ENCODE results near the gene DDX28.
"Not testable (repeated sequence)": the region's sequence is repeated elsewhere in the genome, so short reads cannot be mapped to it uniquely, and the experiment has no call there.

The DDX28 gene

DNA sequence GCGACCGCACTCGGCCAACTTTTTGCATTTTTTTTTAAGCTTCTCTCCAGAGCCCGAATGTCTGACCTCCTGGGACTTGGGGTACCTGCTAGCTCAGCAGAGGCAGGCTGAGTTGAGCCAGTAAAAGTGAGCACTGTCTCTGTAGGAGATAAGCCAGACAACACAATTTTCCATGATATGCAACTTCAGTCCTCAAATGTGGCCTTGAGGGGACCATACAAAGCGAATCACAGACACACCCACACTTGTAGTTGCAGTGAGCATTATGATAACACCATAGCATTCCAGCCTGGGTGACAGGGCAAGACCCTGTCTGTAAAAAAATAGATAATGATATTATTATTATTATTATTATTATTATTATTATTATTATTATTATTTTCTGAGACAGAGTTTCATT, 26.4 kb downstream of the DDX28 start:
- DNase-seq (ENCODE audit: insufficient read length, low spot score): no peak
- TF ChIP-seq PAX5 (IDR thresholded peaks at IDR 0.05; ENCODE audit: insufficient read depth, low read length, severe bottlenecking) (no peak), POLR2A (IDR thresholded peaks at IDR 0.05; ENCODE audit: low read depth, low read length) (no peak), TAF1 (IDR thresholded peaks at IDR 0.05; ENCODE audit: low read depth, low read length) (no peak), POU2F2 (IDR thresholded peaks at IDR 0.05; ENCODE audit: low read depth, low read length) (no peak), POLR2AphosphoS5 (IDR thresholded peaks at IDR 0.05; ENCODE audit: low read depth, low read length) (no peak), SPI1 (IDR thresholded peaks at IDR 0.05; ENCODE audit: low read depth, low read length) (no peak)
- FAIRE-seq: no peak

DNA sequence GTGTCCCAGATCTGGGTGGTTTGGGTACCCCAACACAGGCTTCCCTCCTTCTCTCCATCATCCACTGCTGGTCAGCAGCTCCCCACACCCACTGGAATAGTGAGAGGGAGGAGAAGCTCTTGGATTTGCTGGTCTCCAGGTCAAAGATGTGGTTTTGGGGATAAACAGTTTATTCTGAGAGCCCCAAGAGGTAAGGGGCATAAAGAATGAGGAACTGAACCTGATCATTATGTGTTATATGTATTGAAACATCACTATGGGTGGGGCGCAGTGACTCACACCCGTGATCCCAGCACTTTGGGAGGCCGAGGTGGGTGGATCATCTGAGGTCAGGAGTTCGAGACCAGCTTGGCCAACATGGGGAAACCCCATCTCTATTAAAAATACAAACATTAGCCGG, 27.6 kb downstream of the DDX28 start:
- FAIRE-seq (no peak), DNase-seq (ENCODE audit: insufficient read length, low spot score) (no peak)
- peak; percentile 95 for TF ChIP-seq SPI1 (IDR thresholded peaks at IDR 0.05; ENCODE audit: low read depth, low read length)
- TF ChIP-seq POLR2A (IDR thresholded peaks at IDR 0.05; ENCODE audit: low read depth, low read length): no peak

DNA sequence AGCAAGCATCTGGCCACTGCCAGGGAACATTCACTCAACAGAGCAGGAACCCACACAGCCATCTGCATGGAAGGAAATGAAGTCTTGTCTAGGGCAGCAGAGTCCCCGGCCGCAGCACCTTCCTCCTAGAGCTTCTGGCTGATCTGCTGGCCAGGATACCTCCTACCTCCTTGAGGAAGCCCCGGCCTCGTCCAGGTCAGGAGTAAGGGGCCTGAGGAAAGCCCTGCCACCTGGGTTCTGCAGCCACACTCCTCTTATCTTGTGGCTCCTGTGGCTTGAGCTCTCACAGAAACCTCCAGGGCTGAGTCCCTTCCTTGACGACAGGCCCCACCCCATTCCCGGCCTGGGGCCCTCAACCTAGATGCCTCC, 29.0 kb downstream of the DDX28 start:
- FAIRE-seq: peak; percentile 67
- not testable (repeated sequence) for DNase-seq (ENCODE audit: insufficient read length, low spot score)

DNA sequence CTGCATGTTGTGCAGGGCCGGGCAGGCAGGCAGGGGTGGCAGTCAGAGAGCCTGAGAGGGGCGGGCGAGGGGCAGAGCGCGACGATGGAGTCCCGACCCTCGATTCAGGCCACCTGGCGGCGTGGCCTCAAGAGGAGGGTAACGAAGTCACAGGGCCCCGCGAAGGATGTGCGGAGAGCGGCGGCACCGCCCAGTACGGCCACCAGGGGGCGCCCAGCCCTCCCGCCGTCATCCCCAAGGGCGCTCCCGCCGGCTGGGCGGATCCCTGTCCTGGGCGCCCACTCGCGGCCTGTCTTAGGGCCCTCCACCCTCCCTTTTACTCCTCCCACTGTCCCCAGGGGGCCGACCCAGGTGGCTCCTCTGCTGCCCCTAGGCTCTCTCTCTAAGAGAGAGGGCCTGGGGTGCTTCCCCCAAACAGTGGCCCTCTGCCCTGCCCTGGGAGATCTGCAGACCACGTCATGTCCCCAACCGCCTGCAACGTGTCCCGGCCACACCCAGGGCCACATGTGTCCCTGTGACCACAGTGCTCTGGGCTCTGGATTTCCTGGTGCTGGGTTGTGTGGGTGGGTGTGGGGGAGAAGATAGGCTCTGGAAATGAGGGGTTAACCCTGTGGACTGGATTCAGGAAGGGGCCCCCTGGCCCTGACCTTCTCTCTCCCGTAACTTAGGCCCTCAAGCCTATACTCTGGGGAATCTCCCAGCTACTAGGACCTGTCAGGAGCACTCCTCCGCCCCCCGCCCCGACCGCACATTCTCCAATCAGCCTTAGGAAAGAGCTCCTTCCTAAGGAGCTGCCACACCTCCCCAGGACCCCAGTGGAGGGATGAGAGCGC, 29.6 kb downstream of the DDX28 start:
- peak; percentile 86 for FAIRE-seq
- DNase-seq (ENCODE audit: insufficient read length, low spot score): peak; percentile 85
- TF ChIP-seq PAX5 (IDR thresholded peaks at IDR 0.05; ENCODE audit: insufficient read depth, low read length, severe bottlenecking) (no peak), SPI1 (IDR thresholded peaks at IDR 0.05; ENCODE audit: low read depth, low read length) (no peak), POU2F2 (IDR thresholded peaks at IDR 0.05; ENCODE audit: low read depth, low read length) (no peak), POLR2AphosphoS5 (IDR thresholded peaks at IDR 0.05; ENCODE audit: low read depth, low read length) (no peak), TAF1 (IDR thresholded peaks at IDR 0.05; ENCODE audit: low read depth, low read length) (no peak), POLR2A (IDR thresholded peaks at IDR 0.05; ENCODE audit: low read depth, low read length) (no peak)

DNA sequence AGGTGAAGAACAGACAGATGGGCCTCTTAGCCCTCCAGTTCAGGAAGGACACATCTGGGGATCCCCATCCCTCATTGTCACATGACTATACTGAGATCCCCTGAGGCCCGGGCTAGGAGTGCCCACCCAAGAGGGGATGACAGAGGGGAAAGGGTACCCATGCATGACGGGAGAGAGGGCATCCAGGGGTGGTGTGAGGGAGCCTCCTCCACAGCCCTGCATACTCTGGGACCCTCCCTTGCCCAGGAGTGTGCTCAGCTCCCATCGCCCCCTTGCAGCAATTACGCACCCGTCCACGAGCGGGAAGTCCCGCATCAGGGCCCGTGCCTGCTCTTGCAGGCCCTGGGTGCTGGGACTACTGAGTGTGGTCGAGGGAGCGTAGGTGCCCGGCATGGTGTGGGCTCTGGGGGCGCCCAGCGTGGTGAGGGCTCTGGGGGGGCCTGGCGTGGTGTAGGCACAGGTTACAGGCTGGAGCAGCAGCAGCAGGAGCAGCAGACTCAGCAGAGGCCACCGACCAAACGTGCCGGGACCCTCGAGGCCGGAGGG, 30.3 kb downstream of the DDX28 start:
- DNase-seq (ENCODE audit: insufficient read length, low spot score): no peak
- TF ChIP-seq SPI1 (IDR thresholded peaks at IDR 0.05; ENCODE audit: low read depth, low read length): no peak
- no peak for TF ChIP-seq POLR2AphosphoS5 (IDR thresholded peaks at IDR 0.05; ENCODE audit: low read depth, low read length)
- no peak for TF ChIP-seq POU2F2 (IDR thresholded peaks at IDR 0.05; ENCODE audit: low read depth, low read length)
- TF ChIP-seq POLR2A (IDR thresholded peaks at IDR 0.05; ENCODE audit: low read depth, low read length): no peak
- no peak for TF ChIP-seq PAX5 (IDR thresholded peaks at IDR 0.05; ENCODE audit: insufficient read depth, low read length, severe bottlenecking)
- no peak for TF ChIP-seq TAF1 (IDR thresholded peaks at IDR 0.05; ENCODE audit: low read depth, low read length)
- FAIRE-seq: no peak

DNA sequence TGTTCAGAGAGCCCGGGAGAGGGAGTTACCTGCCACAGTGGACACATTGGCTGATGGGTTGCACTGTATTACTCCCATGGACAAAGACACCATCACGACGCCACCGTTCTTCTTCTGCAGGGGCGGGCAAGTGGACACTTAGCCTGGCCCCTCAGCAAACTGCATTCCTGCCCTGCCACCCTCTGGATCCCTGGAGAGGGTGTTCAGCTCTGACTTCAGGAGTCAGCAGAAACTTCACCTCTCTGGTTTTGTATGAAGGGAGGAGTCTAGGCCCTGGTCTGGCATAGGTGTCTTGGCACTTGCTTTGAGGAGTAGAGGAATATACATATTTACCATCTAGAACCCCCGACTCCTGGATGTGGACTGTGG, 33.0 kb downstream of the DDX28 start:
- no peak for DNase-seq (ENCODE audit: insufficient read length, low spot score)
- no peak for FAIRE-seq
- TF ChIP-seq POU2F2 (IDR thresholded peaks at IDR 0.05; ENCODE audit: low read depth, low read length) (no peak), POLR2A (IDR thresholded peaks at IDR 0.05; ENCODE audit: low read depth, low read length) (no peak), SPI1 (IDR thresholded peaks at IDR 0.05; ENCODE audit: low read depth, low read length) (no peak), TAF1 (IDR thresholded peaks at IDR 0.05; ENCODE audit: low read depth, low read length) (no peak), PAX5 (IDR thresholded peaks at IDR 0.05; ENCODE audit: insufficient read depth, low read length, severe bottlenecking) (no peak), POLR2AphosphoS5 (IDR thresholded peaks at IDR 0.05; ENCODE audit: low read depth, low read length) (no peak)

DNA sequence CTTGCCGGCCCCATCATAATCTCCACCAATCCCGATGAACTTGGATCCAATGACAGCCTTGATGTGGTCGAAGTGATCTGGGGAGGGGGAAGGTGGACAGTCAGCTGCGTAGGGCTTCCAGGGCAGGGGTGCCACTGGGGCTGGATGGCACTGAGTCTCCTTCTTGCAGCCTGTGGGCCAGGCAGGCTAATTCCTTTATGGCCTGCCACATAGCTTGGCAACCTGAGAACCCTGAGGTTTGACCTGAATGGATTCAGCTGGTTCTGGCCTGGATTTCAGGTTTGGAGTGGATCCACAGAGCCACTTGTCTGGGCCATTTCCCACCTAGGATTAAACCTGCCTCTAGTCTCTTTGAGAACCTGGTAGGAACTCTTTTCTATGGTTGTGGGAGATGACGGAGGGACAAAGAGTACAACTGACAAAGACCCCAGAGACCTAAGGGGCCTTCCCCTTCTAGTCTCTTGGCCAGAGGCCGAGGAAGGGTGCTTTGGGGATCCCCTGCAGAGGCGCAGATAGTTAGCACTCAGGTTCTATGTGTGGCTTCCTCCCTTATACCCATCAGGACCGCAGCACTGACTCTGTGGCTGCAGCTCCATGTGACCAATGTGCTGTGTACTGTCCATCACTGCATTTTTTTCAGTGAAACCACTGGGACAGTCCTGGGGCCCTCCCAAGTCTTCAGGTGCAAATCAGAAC, 33.6 kb downstream of the DDX28 start:
- no peak for TF ChIP-seq TAF1 (IDR thresholded peaks at IDR 0.05; ENCODE audit: low read depth, low read length)
- TF ChIP-seq SPI1 (IDR thresholded peaks at IDR 0.05; ENCODE audit: low read depth, low read length): peak; percentile 30; the same call in 1 of the 2 replicates
- DNase-seq (ENCODE audit: insufficient read length, low spot score) (no peak), FAIRE-seq (no peak)

DNA sequence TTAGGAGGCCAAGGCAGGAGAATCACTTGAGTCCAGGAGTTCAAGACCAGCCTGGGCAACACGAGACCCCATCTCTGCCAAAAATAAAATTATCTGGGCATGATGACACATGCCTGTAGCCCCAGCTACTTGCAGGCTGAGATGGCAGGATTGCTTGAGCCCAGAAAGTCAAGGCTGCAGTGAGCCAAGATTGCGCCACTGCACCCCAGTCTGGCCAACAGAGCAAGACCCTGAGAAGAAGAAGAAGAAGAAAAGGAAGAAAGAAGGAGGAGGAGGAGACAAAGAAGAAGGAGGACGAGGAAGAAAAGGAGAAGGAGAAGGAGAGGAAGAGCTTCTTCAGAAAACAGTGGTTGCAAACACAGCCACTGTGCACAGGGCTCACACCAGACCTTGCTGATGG, 34.4 kb downstream of the DDX28 start:
- FAIRE-seq (no peak), DNase-seq (ENCODE audit: insufficient read length, low spot score) (no peak)
- no peak for TF ChIP-seq SPI1 (IDR thresholded peaks at IDR 0.05; ENCODE audit: low read depth, low read length)
- TF ChIP-seq TAF1 (IDR thresholded peaks at IDR 0.05; ENCODE audit: low read depth, low read length): no peak
- no peak for TF ChIP-seq POLR2AphosphoS5 (IDR thresholded peaks at IDR 0.05; ENCODE audit: low read depth, low read length)
- no peak for TF ChIP-seq POU2F2 (IDR thresholded peaks at IDR 0.05; ENCODE audit: low read depth, low read length)
- TF ChIP-seq POLR2A (IDR thresholded peaks at IDR 0.05; ENCODE audit: low read depth, low read length): no peak
- TF ChIP-seq PAX5 (IDR thresholded peaks at IDR 0.05; ENCODE audit: insufficient read depth, low read length, severe bottlenecking): no peak

DNA sequence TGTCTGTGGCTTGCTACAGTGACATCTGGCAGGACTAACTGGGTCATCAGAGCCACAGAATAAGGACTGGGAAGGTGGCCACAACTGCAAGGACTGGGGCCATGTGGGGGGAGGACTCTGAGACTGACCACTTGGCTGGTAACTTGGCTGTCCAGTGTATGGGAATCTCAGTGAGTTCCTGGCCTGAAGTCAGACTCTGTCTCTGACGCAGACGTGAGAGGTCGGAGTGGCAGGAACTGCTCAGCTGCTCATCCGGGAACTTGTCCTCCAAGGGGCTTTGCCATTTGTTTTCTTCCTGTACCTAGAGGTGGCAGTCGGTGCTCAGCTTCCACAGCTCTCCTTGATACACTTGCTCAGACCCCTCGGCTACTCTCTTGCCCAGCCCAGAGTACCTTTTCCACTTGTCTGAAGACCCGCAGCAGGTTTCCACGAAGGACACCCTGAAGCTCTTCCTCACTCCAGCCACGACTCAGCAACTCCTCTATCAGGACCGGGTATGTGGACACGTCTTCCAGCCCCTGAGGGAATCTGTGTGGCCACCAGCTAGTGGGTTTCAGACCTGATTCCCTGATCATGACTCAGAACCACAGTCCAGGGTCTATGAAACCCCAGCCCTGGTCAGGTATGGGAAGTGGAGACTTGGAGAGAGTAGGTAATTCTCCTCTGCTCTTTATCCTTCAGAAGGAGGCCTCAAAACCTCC, 35.4 kb downstream of the DDX28 start:
- DNase-seq (ENCODE audit: insufficient read length, low spot score) (no peak), FAIRE-seq (no peak)

DNA sequence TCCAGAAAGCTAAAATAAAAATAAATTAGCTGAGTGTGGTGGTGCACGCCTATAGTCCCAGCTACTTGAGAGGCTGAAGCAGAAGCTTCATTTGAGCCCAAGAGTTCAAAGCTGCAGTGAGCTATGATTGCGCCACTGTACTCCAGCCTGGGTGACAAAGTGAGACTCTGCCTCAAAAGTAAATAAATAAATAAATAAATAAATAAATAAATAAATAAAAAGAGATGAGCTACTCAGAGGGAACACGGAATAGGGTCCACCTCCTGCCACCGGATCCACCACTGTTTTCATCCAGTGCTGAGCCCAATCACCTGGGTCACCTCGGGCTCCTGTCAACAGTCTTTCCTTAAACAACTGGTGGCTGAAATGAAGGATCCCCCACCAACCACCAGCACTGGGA, 36.1 kb downstream of the DDX28 start:
- FAIRE-seq (no peak), DNase-seq (ENCODE audit: insufficient read length, low spot score) (no peak)
- TF ChIP-seq POLR2AphosphoS5 (IDR thresholded peaks at IDR 0.05; ENCODE audit: low read depth, low read length) (no peak), SPI1 (IDR thresholded peaks at IDR 0.05; ENCODE audit: low read depth, low read length) (no peak), PAX5 (IDR thresholded peaks at IDR 0.05; ENCODE audit: insufficient read depth, low read length, severe bottlenecking) (no peak), POU2F2 (IDR thresholded peaks at IDR 0.05; ENCODE audit: low read depth, low read length) (no peak)

More for the DNA sequence above, 35.4 kb downstream of the DDX28 start:
- TF ChIP-seq TAF1 (IDR thresholded peaks at IDR 0.05; ENCODE audit: low read depth, low read length): no peak
